ENCODE data around the gene DNAJA4.

DNA sequence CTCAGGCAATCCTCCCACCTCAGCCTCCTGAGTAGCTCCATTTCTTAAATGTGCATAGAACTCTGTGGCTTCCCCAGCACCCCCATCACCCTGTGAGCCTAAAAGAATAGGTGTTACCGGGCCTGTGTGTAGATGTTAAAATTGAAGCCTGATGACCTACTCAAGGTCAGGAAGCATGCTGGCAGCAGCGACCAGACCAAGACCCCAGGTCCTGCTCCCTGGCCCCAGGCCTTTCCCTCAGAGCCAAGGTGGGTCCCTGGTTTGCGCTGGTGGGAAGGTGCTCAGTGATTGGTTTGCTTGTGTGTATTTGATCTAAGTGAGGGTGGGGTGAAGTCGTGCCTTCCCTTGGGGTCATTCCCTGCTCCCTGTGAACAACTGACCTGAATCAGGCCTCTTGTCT, 57.4 kb downstream of the DNAJA4 start:
- TF ChIP-seq POLR2A (IDR thresholded peaks at IDR 0.05; ENCODE audit: low read depth, low read length) = no peak
- TF ChIP-seq POLR2AphosphoS5 (IDR thresholded peaks at IDR 0.05; ENCODE audit: low read depth, low read length) = no peak
